K562 (cell line): Measurements from ENCODE around the gene CCNL1. TPM values are rescaled to one million over a fixed set of nuclear protein-coding genes. Genes with fewer than 3 reads are reported as not detected.

Experiments
- AFF1 ChIP-seq, 2 experiments: fragments of 450-650 bp; IDR thresholded peaks; 2 replicates each; pipeline ENCODE4 v1.6.1; 2018; ENCODE audit warnings: mild to moderate bottlenecking in 2 of 2, low read depth in 1 of 2; ENCODE audit not compliant: partially characterized antibody in 2 of 2
- BRF1 ChIP-seq: IDR thresholded peaks from 3 replicates; pipeline ENCODE4 v1.6.1; 2011; ENCODE audit warnings: borderline replicate concordance, mild to moderate bottlenecking; ENCODE audit not compliant: insufficient read length; ENCODE audit errors: extremely low read depth
- CHD1 ChIP-seq: fragments of 200-600 bp; sonication (generic); IDR thresholded peaks from one replicate; pipeline ENCODE4 v1.6.1; 2012; ENCODE audit warnings: mild to moderate bottlenecking, moderate library complexity, low read length, inconsistent platforms
- CTBP1 ChIP-seq: fragments of 450-650 bp; IDR thresholded peaks from 2 replicates; pipeline ENCODE4 v1.6.1; 2016; ENCODE audit warnings: borderline replicate concordance
- CTCF ChIP-seq, 3 experiments: IDR thresholded peaks in 2 of 3; conservative IDR thresholded peaks in 1 of 3; 2 replicates each; pipeline ENCODE4 v1.5.1; 2011 to 2012; ENCODE audit warnings: low read length in 3 of 3, mild to moderate bottlenecking in 3 of 3, control low read depth in 2 of 3, improper control_type of control experiment in 1 of 3, inconsistent platforms in 1 of 3, low read depth in 1 of 3, mixed read lengths in 1 of 3, moderate library complexity in 1 of 3; ENCODE audit not compliant: insufficient read depth in 2 of 3
- DMBX1 ChIP-seq: fragments of 250-450 bp; sonication (Bioruptor Pico); IDR thresholded peaks from 2 replicates; pipeline ENCODE4 v1.8.0; 2022; ENCODE audit warnings: inconsistent platforms, mild to moderate bottlenecking, moderate library complexity, borderline replicate concordance
- ETV1 ChIP-seq: fragments of 450-650 bp; conservative IDR thresholded peaks from 2 replicates; pipeline ENCODE4 v1.6.1; 2016; ENCODE audit warnings: missing genetic modification characterization, control low read depth, low read depth, missing compliant biosample characterization
- MITF ChIP-seq: IDR thresholded peaks from 2 replicates; pipeline ENCODE4 v1.6.1; 2014; ENCODE audit warnings: antibody characterized with exemption
- NBN ChIP-seq: fragments of 450-650 bp; IDR thresholded peaks from 2 replicates; pipeline ENCODE4 v1.6.1; 2016; ENCODE audit warnings: low read depth, mild to moderate bottlenecking
- NCOA1 ChIP-seq: fragments of 450-650 bp; IDR thresholded peaks from 2 replicates; pipeline ENCODE4 v1.6.1; 2016; ENCODE audit warnings: low read depth
- POU5F1 ChIP-seq: fragments of 150-350 bp; IDR thresholded peaks from 2 replicates; pipeline ENCODE4 v1.6.1; 2014; ENCODE audit warnings: borderline replicate concordance, low read length, low read depth, mild to moderate bottlenecking; ENCODE audit not compliant: partially characterized antibody
- RFX7 ChIP-seq: fragments of 250-450 bp; sonication (Bioruptor Pico); IDR thresholded peaks from 2 replicates; pipeline ENCODE4 v1.5.1; 2021; ENCODE audit warnings: mild to moderate bottlenecking
- RHOXF2B ChIP-seq: fragments of 250-450 bp; sonication (Bioruptor Pico); conservative IDR thresholded peaks from 2 replicates; pipeline ENCODE4 v1.5.1; 2021
- SAP30 ChIP-seq: fragments of 200-600 bp; sonication (generic); IDR thresholded peaks from 2 replicates; pipeline ENCODE4 v1.6.1; 2012; ENCODE audit warnings: borderline replicate concordance, low read depth, mild to moderate bottlenecking, moderate library complexity, low read length, control low read depth, inconsistent platforms; ENCODE audit not compliant: insufficient read depth, poor library complexity, severe bottlenecking
- SRSF3 ChIP-seq: fragments of 200-400 bp; formaldehyde crosslinking; IDR thresholded peaks from 2 replicates; pipeline ENCODE4 v1.6.1; 2016; ENCODE audit warnings: mild to moderate bottlenecking, low read length, moderate library complexity; ENCODE audit not compliant: insufficient read depth
- TOE1 ChIP-seq, 2 experiments: fragments of 450-650 bp in 1 of 2; sonication (generic) in 1 of 2; formaldehyde crosslinking in 1 of 2; IDR thresholded peaks; 2 replicates each; pipeline versions ENCODE4 v1.7.1 to v1.8.0; 2016 to 2022; ENCODE audit warnings: borderline replicate concordance in 2 of 2, mild to moderate bottlenecking in 2 of 2, antibody characterized with exemption in 1 of 2, inconsistent platforms in 1 of 2, low read depth in 1 of 2, missing genetic modification reagents in 1 of 2, moderate library complexity in 1 of 2
- ZNF280A ChIP-seq: fragments of 450-650 bp; IDR thresholded peaks from 2 replicates; pipeline ENCODE4 v1.6.1; 2018; ENCODE audit warnings: mild to moderate bottlenecking, low read depth; ENCODE audit not compliant: partially characterized antibody
- polyA plus RNA-seq, 8 experiments: library from polyadenylated mRNA; depleted of rRNA in 4 of 8; stranded (reverse) in 5 of 8; unstranded in 3 of 8; fragments of >200 nt; fragmentation: Nextera tagmentation in 2 of 8; fragmentation: Illumina TruSeq in 1 of 8; extraction: Ambion mirVana in 2 of 8; extraction: Trizol in 1 of 8; gene quantifications; 2 replicates each; pipeline versions ENCODE4 v1.2.1 to v1.2.3, GENCODE V29; 2011 to 2014; ENCODE audit warnings: inconsistent platforms in 1 of 8, missing spikeins in 1 of 8
- total RNA-seq, 7 experiments: library from RNA; depleted of rRNA in 6 of 7; stranded (reverse); fragments of >200 nt in 6 of 7; fragmentation: Illumina TruSeq in 2 of 7; extraction: Trizol in 2 of 7; gene quantifications; 2 replicates each; pipeline versions ENCODE4 v1.2.1 to v1.2.3, GENCODE V29; 2011 to 2021; ENCODE audit warnings: low replicate concordance in 1 of 7

CCNL1 gene
- total and polyA plus RNA-seq, 9 of the 15 experiments (the other 6 are each of a cell fraction or from before 2014, with no cell fraction given), result 16.1 to 186 (median 132) TPM

- 0 out of 2 replicates have a peak, but pooled peaks have one; percentile 83 for TF ChIP-seq SRSF3
- no peak for TF ChIP-seq POU5F1
- no peak for TF ChIP-seq DMBX1
- TF ChIP-seq ETV1 (tag), result peak; percentile 67
- no peak for TF ChIP-seq AFF1 (IDR thresholded peaks at IDR 0.05; ENCODE audit: low read depth in 1 of 2, partially characterized antibody in 2 of 2)
- TF ChIP-seq RFX7 (CRISPR knock-in tag), result no peak
- TF ChIP-seq TOE1 (IDR thresholded peaks at IDR 0.05; ENCODE audit: borderline replicate concordance), result no peak
- TF ChIP-seq TOE1 (CRISPR knock-in tag; IDR thresholded peaks at IDR 0.05; ENCODE audit: borderline replicate concordance, low read depth), result no peak
- no peak for TF ChIP-seq NCOA1
- peak; percentile 4 for TF ChIP-seq SAP30
- no peak for TF ChIP-seq CTCF (IDR thresholded peaks at IDR 0.05 in 2 of 3, conservative IDR thresholded peaks at IDR 0.05 in 1 of 3; ENCODE audit: insufficient read depth in 2 of 3, low read depth in 1 of 3, low read length in 3 of 3)
- TF ChIP-seq CTBP1, result no peak
- TF ChIP-seq BRF1, result no peak
- no peak for TF ChIP-seq ZNF280A
- no peak for TF ChIP-seq CHD1
- TF ChIP-seq NBN, result no peak
- no peak for TF ChIP-seq RHOXF2B (CRISPR knock-in tag)
- no peak for TF ChIP-seq MITF
Measured at GRCh38 chr3:157159037-157159761, 748 bp downstream of the CCNL1 start (continued).
